Measurements from ENCODE around the gene NALCN. TPM values are rescaled to one million over a fixed set of nuclear protein-coding genes. Genes with fewer than 3 reads are reported as not detected.

NALCN gene
- not detected in 2 replicates for total RNA-seq

DNA sequence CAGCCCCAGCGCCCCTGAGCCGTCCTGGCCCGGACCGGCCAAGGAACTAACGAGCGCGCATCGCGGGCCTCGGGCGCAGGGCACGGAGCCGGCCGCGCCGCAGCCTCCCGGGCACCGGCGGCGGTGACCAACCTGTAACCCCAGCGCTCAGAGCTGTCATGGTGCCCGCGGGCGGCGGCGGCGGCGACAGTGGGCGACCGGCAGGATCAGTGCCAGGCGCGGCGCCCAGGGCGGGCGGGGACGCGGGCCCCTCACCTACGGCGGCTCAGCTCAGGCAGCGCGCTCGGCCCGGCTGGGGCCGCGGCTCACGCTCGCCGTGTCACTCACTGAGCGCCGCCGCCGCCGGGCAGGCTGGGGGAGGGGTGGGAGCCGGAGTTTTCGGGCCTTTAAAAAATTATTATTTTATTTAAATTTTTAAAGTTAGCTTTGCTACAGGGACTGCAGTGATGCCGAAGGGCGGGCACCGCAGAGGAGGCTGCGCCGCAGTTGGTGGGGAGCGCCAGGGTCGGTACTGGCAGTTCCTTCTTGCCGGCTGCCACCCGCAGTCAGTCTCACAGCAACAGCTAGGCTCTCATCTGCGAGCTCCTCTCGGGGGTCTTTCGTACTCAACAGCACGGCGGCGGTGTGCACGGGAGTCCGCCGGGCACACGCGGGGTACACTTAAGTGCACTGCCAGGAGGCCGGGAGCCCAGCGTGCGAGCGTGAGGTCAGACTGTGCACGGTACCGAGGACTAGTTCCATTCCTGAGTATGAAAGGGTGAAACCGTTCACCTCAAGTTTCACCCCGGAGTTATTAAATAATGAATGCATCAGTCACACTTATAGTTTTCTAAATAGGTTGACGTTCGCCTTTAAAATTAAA lies at the start of gene NALCN:
Gene NALCN (minus strand): TSS at position 328 of the 862 bp plus-strand sequence. CDS start 17,382 bp downstream, outside the sequence.
- intact Hi-C loops (cut with micrococcal nuclease), result no loop called here

DNA sequence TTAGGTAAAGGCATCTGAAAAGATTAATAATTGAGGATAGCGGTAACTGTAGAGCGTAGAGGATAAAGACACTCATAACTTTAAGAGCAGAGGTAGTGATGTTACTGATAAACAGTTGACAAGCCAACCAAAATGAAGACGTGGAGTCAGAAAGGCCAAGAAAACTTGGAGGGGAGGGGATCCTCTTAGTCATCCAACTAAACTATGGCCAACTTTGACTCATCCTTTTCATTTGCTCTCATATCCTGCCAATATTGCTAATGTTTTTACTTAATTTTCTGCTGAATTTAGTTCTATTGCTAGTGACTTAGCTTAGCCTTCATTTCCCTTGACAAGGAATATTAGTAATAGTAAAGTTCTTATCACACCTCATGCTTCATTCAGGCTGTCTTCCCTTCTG lies 49.6 kb upstream of the NALCN start:
- intact Hi-C loops (cut with micrococcal nuclease), result no loop called here

DNA sequence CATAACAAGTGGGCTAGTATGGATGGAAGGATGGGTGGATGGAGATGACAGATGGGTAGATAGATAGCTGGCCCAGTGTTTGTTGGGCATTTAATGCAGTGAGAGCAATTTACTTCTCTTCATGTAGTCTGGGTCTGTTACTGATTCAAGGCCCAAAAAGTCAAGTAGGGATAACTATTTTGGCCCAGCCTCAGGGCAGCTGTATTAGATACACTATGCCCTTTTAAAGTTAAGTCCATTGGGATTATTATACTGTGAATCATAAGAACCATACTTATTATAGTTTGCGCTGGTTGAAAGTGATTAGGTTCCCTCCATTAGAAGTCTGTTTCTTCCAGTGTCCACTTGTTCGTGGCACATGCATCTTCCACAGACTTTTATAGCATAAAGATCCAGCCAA lies 40.9 kb upstream of the NALCN start:
- intact Hi-C loops (cut with micrococcal nuclease), result no loop called here

DNA sequence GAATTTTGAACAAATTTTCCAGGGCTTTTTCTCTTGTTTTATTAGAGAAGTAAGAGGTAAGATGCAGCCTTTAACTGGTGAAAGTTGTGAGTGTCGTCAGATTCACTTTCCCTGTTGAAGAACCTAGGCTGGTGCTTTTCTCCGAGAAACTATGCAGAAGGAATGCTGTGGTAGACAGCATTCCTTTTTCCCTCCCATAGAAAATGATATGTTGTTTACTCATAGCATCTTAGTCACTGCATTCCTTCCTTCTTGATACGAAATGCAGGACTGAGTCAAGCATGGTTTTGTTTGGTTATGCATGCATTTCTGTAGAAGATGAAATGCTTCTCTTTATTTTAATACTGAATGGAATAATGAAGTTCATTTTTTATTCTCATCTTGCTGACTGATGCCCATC lies 39.6 kb upstream of the NALCN start:
- intact Hi-C loops (cut with micrococcal nuclease), result no loop called here

DNA sequence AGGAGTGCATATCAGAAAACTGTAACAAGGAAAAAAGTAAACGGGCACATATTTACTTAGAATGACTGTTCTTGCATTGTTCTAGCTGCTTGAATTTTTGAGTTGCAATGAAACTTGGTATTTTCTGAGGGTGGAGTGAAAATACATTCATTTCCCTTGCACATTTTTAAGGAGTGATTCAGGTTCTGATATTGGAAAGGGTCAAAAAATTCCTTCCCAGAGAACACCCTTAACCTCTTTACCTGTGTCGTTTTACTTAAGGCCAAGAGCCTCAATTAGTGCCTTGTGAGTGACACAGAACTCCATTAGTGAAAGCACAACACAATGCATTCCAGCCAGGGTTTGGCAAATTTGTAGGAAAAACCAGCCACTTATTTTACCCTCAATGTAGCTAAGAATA lies 38.5 kb upstream of the NALCN start:
- intact Hi-C loops (cut with micrococcal nuclease), result no loop called here

DNA sequence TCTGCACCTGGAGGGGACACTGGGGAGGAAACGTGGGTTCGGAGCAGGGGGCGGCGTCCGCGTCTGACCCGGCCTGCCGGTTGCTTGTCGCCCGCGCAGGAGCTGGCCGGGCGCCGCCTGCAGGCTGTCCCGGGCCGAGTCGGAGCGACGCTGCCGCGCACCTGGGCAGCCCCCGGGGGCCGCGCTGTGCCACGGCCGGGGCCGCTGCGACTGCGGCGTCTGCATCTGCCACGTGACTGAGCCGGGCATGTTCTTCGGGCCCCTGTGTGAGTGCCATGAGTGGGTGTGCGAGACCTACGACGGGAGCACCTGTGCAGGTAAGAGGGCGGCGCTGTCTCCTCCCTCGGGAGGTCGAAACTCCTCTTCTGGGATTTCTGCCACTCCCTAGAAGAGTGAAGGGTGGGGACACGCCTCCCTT lies 37.5 kb upstream of the NALCN start:
- intact Hi-C loops (cut with micrococcal nuclease), result no loop called here

DNA sequence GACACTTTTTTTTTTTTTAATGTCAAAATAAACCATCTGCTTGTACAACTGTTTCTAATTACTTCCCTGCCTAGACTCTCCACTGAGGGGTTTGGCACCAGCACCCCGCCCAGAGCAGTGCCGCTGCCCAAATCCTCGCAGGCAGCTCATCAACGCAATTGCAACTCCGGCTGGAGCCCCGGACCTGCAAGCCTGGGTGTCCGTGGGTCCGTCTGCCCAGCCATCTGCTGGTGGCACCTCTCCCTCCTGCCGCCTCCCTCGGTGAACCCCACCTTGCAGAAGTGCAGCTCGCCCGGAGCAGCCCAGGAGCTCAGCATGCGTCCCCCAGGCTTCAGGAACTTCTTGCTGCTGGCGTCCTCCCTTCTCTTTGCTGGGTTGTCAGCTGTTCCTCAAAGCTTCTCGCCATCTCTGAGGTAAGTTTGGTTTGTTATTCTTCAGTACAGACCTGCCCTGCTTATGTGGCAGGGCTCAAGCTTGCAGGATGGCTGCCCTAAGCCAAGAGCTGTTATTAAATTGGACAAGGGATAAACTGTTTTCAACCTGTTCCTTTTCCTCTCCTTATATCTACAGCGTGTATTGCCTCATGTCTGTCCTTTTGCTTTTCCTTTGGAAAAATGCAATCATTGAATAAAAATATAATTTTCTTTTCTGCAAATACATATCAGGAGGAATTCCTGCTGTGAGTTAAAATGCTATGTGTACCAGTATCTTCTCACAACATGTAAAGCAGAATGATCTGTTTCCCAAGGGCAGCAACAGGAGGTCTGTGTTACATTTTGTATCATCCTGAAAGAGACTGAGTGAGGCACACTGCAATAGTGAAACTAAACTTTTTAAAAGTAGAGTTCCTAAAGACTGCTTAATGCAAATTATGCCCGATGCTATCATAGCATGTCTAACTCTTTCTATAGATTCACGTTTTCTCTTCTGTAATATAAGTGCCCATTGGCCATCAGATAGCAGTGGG lies 36.5 kb upstream of the NALCN start, which contains the start of gene ITGBL1:
Gene ITGBL1 (plus strand): TSS at position 157 of the 967 bp plus-strand sequence. CDS start 159 bp downstream, at position 316.
- intact Hi-C loops (cut with micrococcal nuclease), result no loop called here

DNA sequence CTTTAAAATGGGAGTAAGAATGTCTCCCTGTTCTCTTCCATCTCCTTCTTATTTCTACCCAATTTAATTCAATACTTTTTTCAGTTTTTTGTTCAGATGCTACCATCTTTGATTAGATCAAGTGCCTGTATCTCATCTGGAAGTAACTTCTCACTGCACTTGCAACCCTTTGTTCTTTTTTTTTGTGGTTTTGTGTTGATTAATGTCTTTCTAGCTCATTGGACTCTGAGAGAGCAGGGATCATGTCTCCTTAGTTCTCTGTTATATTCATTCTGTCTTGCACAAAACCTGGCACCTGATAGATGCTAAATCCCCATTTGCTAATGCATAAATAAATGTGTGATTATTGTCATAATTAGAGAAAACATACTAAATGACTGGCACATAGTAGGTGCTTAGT lies 35.3 kb upstream of the NALCN start:
- intact Hi-C loops (cut with micrococcal nuclease), result no loop called here

DNA sequence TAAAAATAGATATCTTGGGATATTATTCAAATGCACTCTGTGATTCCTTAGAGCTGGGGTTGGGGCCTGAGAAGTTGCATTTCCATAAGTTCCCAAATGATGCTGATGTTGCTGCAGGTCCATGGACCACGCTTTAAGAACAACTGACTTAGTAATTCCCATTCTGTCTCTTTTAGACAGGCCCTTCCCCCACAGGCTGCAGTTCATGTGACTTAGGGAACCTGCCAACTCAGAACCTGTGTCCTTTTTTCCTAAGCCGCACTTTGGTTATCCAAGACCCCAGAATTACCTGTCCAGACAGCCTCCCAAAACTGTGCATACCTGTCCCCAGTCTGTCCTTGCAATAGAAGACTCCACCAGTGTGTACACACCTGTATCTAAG lies 34.4 kb upstream of the NALCN start:
- intact Hi-C loops (cut with micrococcal nuclease), result no loop called here

DNA sequence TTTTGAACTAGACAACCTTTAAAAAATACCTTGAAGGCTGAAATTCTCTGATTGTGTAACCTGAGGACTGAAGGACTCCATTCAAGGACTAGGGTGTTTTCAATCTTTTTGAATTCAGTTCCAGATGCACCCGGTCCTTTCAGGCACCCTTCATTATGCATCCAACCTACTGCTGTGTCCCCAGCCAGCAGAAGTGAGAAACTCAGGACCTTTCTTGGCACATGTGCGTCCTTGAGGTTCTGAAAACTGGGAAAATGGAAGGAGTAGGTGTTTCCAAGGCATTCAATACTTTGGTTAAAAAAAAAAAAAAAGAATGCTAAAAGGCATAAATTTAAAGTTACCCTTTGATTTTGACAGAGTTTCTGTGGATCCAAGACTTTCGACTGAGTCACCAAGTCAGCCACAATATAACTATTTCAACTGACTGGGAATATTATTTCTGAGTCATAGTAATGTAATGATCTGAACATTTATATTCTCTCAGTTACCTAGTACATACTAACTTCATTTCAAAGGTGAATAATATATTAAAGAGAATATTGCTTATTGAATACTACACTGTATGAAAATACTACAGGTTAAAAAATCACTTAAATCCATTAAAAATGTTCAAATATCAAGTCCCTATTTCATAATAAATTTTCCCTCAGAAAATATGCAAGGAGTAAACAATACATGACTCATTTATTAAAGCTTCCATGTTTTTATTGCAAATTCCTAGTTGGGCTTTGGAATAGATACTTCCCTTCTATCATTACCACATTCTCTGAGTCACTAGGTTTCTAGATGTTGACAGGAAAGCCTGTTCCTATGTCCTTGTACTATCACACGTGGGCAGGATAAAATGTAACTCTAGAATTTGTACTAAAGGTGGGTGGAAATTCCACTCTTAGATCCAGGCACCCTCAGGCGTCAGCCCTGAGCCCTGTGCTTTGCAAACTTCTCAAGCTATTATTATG lies 33.8 kb upstream of the NALCN start:
- intact Hi-C loops (cut with micrococcal nuclease), result no loop called here

DNA sequence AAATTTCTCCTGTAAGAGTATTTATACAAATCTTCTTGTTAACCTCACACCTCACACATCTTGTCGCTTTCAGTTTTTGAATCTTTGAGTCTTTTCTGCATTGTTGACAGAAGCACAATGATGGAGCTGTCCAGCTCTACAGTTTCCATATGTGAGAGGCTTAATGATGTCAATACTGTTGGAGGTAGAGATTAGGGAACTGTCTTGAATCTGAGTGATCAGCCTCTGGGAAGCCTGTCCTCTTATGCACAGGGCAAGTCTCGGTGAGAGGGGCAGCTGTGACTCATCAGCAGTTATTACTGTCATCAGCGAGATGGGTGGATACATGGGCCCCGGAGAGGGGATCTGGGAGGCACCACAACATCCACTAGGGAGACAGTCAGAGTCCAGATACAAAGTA lies 31.5 kb upstream of the NALCN start:
- intact Hi-C loops (cut with micrococcal nuclease), result no loop called here

DNA sequence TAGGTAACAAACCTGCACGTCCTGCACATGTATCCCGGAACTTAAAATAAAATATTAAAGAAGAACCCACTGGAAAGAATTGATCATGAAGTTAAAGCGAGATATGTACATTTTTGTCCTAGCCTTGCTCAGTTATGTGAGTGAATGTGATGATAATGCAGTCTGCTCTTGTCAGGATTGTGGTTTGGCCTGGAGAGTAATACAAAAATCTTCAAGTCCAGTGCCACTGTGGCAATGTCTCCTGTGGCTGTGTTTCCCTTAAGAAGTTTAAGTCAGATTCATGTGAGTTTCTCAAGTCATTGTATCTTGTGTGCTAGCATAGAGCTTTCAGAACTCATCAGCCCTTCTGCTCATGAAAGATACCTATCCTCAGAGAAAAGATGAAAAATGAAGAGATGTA lies 18.2 kb upstream of the NALCN start:
- intact Hi-C loops (cut with micrococcal nuclease), result no loop called here

DNA sequence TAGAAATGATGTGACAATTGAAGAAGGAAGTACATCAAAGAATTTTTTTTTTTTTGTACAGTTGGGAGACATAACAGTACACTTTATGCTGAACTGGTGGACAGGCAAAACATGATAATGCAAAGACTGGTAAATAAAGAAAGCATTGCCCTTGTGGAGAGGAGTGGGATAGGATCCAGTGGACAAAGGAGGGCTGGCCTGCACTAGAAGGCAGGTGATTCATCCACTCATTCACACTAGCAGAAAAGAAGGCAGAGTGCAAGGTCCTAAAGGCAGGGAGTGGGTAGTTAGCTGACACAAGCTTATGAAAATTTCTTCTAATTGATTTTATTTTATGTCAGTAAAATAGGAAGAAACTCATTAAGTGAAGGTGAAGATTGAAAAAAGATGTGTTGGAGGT lies 17.6 kb upstream of the NALCN start:
- intact Hi-C loops (cut with micrococcal nuclease), result no loop called here

DNA sequence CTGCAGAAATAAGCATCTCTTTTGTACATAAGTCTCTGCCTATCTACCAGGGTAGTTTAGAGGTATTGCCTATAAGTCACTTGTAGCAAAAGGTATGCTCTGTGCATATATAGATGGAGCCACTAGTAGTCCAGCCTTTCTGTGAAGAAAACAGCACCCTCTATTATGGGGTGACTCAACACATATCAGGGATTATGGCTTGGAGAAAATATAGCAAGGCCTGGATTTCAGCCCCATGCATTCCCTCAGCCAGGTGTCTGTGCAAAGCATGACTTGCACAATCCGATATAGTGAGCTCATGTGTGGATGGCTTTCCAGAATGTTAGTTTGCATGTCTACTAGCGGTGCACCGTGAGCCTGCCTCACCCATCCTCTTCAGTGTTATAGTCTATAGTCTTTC lies 13.4 kb upstream of the NALCN start:
- intact Hi-C loops (cut with micrococcal nuclease), result no loop called here

DNA sequence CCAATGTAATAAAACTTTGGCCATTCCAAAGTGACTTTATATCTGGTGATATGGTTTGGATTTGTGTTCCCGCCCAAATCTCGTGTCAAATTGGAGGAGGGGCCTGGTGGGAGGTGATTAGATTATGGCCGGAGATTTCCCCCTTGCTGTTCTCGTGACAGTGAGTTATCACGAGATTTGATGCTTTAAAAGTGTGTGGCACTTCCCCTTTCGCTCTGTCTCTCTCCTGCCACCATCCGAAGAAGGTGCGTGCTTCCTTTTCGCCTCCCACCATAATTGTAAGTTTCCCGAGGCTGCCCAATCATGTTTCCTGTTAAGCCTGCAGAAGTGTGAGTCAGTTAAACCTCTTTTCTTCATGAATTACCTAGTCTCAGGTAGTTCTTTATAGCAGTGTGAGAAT lies 9.3 kb upstream of the NALCN start:
- intact Hi-C loops (cut with micrococcal nuclease), result no loop called here

DNA sequence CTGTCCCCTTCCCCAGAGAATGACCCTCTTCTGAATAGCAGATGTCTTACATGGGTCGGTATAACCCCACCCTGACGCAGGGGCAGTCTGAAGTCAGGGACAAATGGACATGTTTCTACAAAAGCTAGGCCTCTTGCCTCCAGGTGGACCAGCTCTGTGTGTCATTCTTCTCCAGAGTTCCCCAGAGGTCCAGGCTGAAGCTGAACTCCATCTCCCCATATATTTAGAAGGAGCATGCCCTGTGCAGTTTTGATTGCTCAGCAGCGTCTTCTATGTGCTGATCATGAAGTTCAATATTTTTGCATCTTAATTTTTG lies 8.8 kb upstream of the NALCN start:
- intact Hi-C loops (cut with micrococcal nuclease), result no loop called here

DNA sequence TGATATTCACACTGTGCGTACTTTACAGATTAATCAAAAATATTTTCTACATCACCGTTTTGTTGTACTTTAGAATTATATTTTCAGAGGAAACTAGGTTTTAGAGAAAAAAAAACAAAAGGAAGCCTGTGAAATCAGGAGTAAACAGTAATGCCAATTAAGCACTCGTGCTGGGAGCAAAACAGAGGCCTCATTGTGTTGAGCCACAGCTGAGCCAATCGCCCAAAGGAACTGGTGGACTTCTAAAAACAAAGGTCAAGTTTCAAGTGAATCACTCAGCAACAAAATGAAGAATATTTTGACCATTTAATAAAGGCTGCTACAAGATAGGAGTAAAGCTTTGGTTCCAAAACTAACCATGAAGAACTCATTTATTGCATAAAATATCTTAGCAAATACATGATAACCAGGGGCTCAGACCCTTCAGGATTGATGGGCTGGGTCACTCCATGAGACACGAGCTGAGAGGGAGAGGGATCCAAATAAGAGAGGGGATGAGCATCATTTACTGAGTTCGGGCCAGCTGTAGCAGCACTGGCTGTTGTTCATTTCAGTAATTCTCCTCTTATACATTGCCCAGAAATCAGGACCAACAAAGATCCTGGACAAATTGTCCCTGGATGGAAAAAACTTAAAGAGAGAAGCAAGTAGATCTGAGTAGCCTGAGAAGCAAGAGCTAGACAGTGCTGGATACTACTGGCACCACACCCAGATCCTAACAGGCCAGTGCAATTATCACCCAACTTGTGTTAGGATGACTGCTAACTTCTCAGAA lies 8.3 kb upstream of the NALCN start:
- intact Hi-C loops (cut with micrococcal nuclease), result no loop called here

DNA sequence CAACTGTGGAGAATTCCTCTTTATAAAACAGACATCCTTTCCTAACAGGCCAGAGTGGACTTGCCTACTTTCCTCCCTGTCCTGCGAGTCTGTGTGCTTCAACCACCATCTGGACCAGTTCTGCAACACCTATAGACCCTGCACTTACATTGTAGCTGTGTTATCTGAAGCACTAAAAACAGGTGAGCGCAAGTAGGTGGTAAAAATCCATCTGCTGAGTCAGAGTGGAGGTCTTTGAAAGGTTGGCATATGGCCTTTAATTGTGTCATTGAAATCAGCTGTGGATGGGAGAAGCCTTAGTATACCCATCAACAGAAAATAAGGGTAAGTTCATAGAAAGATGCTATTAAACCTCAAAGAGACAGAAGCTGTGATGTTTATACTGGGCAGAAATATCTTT lies 7.6 kb upstream of the NALCN start:
- intact Hi-C loops (cut with micrococcal nuclease), result no loop called here

DNA sequence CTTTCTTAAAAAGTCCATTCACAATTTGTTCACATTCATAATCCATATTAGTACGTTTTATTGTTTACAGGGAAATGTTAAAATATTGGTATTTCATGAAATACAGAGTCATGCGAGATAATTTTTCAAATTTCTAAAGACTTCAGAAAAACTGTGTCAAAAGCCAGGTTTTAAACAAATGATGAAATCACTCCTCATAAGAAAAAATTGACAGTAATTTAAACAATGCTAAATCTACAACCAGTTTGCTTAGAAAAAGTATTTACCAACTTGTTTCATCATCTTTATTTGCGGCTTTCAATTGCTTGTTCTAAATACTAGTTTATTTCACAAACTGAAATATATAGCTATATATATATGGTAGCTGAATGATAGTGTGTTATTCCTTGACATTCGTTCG lies 1.2 kb upstream of the NALCN start:
- intact Hi-C loops (cut with micrococcal nuclease), result no loop called here

DNA sequence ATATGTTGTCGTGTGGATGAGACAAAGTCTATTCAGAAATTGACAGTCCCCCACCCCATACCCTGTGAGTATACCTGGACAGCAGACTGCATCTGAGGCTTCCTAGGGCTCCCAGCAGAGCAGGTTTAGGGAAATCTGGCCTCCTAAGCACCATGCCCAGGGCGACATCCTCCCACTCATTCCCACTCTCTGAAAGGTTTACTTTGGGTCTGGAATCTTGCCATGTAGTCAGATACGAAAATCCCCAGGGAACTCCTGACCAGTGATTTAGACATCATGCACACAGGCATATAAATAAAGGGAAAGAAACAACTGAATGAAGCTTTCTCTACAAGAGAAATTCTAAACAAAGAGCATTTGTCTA lies 717 bp upstream of the NALCN start:
- intact Hi-C loops (cut with micrococcal nuclease), result no loop called here

All from T-helper 2 cell treated with Interferon-gamma antibody and Interleukin-4, amounts not matched to agents 100 ng/mL and 5 ng/mL, for 36 hours (primary cell).